IPS-NIHi7 (cell line): ENCODE measurements around the gene RARB.
A peak's percentile ranks its signal among the peaks of the same experiment; 100 is the strongest.

Experiments
- DNase-seq: peaks from one replicate; pipeline ENCODE4 v3.0.0; 2012; ENCODE audit warnings: mixed read lengths; ENCODE audit errors: extremely low spot score

RARB gene

DNA sequence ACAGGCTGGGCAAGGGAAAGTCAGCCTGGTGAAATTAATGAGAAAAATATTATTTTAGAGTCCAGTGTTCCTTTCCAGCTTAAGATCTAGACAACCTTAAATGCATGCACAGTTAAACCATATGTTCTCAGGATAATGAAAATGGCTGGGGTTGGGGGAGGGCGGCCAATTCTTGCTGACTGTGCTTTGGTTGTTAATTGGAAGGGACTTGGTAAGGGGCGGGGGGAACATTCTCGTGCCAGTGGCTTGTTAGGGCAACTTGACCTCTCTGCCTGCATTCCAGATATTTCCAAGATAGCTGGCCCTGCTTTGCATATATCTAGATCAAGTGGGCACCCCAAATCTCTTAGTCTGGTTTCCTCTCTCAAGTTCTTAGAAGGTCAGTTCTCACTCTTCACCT, 124.2 kb downstream of the RARB start:
- DNase-seq, result no peak

DNA sequence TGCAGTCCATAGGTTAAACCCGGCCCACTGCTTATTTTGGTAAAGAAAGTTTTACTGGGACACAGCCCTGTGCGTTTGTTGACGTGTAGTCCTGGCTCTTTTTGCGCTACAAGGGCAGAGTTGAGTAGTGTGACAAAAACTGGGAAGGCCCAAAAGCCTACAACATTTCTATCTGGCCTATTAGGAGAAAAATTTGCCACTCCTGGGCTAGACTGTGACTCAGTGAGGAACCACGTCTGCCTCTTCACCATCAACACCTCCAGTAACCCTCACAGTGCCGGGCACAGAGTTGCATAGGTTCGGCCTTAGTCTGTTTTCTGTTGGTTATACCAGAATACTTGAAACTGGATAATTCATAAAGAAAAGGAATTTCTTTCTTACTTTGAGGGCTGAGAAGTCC, 126.3 kb downstream of the RARB start:
- no peak for DNase-seq

GRCh38 chr3:25555695-25556437, 127.8 kb downstream of the RARB start:
- DNase-seq, result no peak

DNA sequence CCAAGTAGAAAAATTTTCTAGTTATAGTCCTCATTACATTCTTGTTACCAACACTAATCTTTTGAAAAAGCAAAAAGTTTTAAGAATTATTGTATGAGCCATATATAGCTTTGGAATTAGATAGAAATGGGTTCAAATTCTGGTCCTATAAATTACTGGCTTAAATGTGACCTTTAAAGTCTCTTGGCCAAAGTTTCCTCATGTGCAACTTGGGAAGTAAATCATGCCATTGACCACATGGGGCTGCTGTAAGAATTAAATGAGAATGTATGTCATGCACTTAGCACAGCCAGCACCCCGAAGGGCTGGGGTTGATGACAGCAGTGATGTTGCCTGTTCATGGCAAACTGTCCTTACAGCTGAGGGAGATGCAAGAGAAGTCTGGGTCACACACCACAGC, 128.4 kb downstream of the RARB start:
- no peak for DNase-seq

DNA sequence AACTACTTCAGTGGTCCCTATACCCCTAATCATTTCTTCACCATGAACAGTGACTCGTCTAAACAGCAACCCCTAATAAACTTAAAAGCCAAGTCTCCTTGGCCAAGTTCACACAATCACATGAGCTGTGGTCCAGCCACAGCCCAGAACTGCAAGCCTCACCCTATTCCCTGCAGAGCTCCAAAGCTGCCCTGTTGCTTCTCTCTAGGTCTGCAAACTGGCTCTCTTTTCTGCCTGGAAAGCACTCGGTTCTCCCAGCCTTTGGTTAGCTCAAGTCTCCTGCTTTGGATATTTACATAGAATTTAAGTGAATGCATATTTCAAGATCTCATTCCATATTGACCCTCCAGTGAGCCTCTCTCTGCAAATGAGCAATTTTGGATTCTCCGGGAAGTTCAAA, 129.6 kb downstream of the RARB start:
- DNase-seq, result no peak

GRCh38 chr3:25558121-25558520, 130.1 kb downstream of the RARB start:
- no peak for DNase-seq

DNA sequence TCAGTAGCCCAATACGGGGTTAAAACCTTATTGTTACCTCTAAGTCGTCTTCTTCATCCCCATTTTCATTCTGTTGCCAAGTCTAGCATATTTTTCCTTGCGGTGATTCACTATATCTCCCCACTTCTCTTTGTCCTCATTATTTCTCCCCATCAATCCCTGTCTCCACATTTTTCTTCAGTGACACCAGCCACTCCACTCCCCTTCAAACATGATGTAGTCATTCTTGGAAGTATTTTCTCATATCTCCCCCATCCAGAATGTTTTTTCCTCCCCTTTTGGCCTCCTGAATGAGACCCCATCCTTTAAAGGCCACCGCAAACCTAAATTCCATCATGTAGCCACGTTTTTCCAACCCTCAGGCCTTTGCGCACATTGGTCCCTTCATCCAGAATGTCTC, 130.7 kb downstream of the RARB start:
- DNase-seq, result no peak

GRCh38 chr3:25563601-25564000, 135.5 kb downstream of the RARB start:
- DNase-seq, result no peak

- DNase-seq, result no peak
These were observed 136.0 kb downstream of the RARB start for GRCh38 chr3:25564075-25564474.

GRCh38 chr3:25565807-25566206, 137.7 kb downstream of the RARB start:
- DNase-seq, result no peak

DNA sequence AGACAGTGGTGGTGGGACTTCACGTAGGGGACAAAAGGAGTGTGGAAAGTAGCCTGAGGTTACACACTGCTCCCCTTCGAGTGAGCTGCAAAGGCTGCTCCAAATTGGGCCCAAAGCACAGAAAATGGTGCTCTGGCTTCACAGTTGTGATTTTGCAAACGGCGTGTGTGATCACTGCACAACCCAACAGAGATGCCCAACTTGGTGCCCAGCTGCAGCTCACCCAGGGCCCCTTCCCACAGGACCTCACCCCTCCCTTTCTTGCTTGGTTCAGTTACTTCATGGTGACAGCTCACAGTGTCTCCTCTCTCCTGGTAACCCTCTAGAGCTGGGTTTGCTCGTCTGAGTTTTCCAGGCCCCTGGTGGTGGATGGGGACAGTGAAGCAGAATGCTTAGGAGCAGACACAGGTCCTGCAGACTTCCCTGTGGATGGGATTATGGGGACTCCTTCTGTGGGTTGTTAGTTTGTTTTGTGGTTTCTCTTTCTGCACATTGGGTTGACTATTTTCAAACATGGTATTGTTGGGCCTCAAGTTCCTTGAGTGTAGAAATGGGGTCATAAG, 138.4 kb downstream of the RARB start:
- peak; percentile 37 for DNase-seq

DNA sequence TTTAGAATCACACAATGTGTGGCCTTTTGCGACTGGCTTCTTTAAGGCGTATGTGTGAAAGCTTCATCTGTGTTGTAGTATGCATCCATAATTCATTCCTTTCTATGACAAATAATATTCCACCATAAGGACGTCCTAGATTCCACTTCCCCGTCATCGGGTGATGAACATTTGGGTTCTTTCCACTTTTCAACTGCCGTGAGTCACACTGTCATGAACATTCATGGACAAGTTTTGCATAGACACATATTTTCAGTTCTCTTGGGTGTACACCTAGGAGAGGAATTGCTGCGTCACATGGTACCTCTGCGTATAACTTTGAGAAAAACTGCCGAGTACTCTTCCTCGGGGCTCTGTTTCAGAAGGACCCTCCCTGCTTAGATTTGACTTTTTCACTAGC, 139.3 kb downstream of the RARB start:
- no peak for DNase-seq

GRCh38 chr3:25567806-25568524, 139.9 kb downstream of the RARB start:
- no peak for DNase-seq

DNA sequence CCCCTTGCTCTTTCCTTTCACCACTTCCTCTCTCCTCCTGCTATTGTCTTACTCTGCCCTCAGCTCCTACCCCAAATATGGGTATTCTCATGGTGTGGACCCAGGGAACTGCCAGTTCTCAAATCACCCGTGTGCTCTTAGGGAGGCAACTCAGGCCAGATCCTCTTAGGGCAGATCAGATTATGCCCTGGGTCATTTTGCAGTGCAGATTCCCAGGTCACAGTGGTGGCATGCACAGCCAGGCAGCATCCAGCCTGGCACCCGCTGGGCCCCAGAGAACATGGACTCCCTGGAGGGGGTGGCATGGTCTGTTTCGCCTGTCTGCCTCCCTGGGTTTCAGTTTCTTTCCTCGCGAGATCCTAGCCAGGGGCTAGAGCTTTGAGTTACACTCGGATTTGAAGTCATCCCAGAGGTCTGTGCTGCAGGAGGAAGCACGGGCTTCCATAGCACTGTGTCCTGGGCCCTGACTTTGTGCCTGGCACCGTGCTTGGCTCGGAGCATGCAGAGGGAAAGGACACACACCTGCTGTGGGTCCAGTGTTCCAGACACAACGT, 140.5 kb downstream of the RARB start:
- DNase-seq, result no peak

GRCh38 chr3:25571285-25571684, 143.2 kb downstream of the RARB start:
- no peak for DNase-seq

- no peak for DNase-seq
These were observed 144.3 kb downstream of the RARB start for GRCh38 chr3:25572336-25572735.

DNA sequence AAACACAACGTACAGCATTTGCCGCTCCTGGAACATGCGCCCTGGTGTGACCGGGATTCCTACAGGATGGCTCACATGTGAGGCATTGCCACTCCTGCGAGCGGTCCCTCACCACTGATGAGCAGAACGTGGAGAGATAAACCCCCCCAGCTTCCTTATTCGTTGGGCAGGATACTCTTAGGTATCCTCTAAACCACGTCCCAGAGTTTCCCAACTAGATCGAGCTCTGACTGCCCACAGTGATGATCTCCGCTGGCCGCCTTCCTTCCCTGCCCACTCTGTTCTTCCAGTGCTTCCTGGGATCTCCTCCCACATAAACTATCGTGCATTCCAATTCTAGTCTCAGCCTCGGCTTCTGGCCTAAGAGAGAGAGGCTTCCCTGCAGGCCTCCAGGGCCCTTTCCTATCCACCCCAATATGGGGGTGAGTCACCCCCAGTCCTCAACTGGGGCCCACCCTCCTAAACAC, 144.9 kb downstream of the RARB start:
- DNase-seq, result no peak

- DNase-seq, result no peak
These were observed 145.5 kb downstream of the RARB start for GRCh38 chr3:25573386-25574171.

- no peak for DNase-seq
These were observed 146.2 kb downstream of the RARB start for GRCh38 chr3:25574172-25574765.

DNA sequence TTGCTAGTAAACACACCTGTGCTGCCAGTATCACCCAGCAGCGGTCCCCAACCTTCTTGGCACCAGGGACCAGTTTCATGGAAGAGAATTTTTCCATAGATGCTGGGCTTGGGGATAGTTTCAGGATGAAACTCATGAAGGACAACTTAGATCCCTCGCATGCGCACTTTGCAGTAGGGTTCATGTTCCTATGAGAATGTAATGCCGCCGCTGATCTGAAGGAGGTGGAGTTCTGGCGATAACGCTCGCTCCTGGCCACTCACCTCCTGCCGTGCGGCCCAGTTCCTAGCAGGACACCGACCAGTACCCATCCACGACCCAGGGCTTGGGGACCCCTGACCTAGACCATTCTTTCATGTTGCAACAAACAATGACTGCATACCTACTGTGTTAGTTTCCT, 146.9 kb downstream of the RARB start:
- no peak for DNase-seq

- no peak for DNase-seq
These were observed 148.1 kb downstream of the RARB start for GRCh38 chr3:25576146-25576545.
